Nephron progenitor cell (in vitro differentiated cells): Measurements from ENCODE around the gene POLR2C.

Experiments used
- DNase-seq: peaks from one replicate; pipeline ENCODE4 v3.0.0; 2021
- H3K27ac Mint-ChIP-seq: 2 replicates; pipeline ENCODE4 v1.8.0; 2021; ENCODE audit warnings: mild to moderate bottlenecking, moderate library complexity, mixed read lengths
- H3K27me3 Mint-ChIP-seq: 2 replicates; pipeline ENCODE4 v1.8.0; 2021; ENCODE audit warnings: mild to moderate bottlenecking, low read depth, mixed read lengths; ENCODE audit not compliant: poor library complexity
- H3K36me3 Mint-ChIP-seq: 2 replicates; pipeline ENCODE4 v1.8.0; 2021; ENCODE audit warnings: low read depth, mixed read lengths
- H3K4me1 Mint-ChIP-seq: 2 replicates; pipeline ENCODE4 v1.8.0; 2021; ENCODE audit warnings: mixed read lengths
- H3K4me3 Mint-ChIP-seq: 2 replicates; pipeline ENCODE4 v1.8.0; 2021; ENCODE audit warnings: mild to moderate bottlenecking, moderate library complexity, mixed read lengths
- H3K9me3 Mint-ChIP-seq: 2 replicates; pipeline ENCODE4 v1.8.0; 2021; ENCODE audit warnings: mild to moderate bottlenecking, moderate library complexity, mixed read lengths
- TF ChIP-seq, protein P1 (sequence below): fragments of 200-600 bp; sonication (generic); IDR thresholded peaks from 2 replicates; pipeline ENCODE4 v1.5.0; 2021; ENCODE audit warnings: antibody characterized with exemption

POLR2C gene

DNA sequence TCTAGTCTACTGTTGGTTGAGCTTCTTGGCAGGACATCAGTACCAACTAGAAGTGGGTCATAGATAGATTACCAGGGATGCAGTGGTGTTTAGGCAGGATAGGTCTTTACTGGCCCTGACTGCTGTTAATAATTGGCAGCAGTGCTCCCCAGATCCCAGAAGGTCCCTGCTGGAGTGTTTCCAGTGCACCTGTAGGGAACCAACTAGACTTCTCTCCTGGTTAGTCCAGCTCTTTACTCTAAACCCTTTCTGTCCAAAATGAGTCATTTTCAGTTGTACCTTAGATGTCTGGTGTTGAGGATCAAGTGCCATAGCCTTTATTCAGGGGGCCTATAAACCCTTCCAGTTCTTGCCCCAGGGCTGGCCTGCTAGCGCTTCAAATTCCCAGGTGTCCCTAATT, 8.7 kb downstream of the POLR2C start:
- TF ChIP-seq, protein P1, sequence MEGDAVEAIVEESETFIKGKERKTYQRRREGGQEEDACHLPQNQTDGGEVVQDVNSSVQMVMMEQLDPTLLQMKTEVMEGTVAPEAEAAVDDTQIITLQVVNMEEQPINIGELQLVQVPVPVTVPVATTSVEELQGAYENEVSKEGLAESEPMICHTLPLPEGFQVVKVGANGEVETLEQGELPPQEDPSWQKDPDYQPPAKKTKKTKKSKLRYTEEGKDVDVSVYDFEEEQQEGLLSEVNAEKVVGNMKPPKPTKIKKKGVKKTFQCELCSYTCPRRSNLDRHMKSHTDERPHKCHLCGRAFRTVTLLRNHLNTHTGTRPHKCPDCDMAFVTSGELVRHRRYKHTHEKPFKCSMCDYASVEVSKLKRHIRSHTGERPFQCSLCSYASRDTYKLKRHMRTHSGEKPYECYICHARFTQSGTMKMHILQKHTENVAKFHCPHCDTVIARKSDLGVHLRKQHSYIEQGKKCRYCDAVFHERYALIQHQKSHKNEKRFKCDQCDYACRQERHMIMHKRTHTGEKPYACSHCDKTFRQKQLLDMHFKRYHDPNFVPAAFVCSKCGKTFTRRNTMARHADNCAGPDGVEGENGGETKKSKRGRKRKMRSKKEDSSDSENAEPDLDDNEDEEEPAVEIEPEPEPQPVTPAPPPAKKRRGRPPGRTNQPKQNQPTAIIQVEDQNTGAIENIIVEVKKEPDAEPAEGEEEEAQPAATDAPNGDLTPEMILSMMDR = no peak
- Mint-ChIP-seq H3K27me3 (no peaks in the 10 kb centered on the region), H3K9me3 (no peaks in the 10 kb centered on the region), H3K27ac (no peak overlapping the region), H3K4me1 (peaks cover 31% of the 10 kb centered on the region), H3K36me3 (peaks cover 36% of the 10 kb centered on the region), H3K4me3 (no peak overlapping the region)
- no peak for DNase-seq

DNA sequence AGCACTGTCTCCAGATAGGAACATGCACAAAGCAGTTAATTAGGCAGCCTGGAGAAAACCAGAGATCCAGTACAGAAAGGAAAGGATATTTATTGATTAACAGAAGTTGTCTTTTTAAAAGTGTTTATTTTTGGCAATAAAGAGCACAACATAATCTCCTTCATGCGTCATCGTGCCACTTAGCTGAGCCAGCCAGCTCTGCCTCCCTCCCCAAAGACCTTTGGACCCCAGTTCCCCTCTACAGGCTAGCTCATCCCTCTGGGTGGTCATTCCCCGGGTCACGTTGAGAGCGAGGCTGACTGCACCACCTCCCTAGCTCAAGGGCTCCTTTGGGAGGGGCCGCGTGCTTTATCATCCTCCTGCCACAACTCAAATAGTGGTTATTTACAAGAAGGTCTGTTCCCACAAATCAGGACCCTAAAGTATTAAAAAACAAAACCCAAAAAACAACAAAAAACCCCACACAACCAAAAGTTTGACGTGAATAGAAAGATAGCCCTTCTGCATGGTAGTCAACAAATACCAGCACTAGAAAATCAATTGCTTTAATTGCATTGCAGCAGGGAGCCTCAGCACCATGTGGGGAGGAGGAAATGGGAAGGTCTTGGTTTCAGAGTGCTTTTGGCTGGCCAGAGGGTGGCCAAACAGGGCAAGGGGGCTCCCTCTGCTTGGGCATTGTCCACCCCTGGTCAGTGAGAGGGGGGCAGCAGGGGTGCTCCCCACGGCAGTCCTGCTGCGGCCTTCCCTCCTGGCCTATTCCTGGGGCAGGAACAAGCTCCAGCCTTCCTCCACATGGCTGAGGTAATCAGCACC, 9.6 kb downstream of the POLR2C start:
- TF ChIP-seq, protein P1 = no peak
- Mint-ChIP-seq H3K27ac (peak overlapping the region; percentile 90), H3K4me3 (no peak overlapping the region), H3K4me1 (peaks cover 37% of the 10 kb centered on the region), H3K27me3 (no peaks in the 10 kb centered on the region), H3K9me3 (no peaks in the 10 kb centered on the region), H3K36me3 (peaks cover 35% of the 10 kb centered on the region)
- peak; percentile 38 for DNase-seq

DNA sequence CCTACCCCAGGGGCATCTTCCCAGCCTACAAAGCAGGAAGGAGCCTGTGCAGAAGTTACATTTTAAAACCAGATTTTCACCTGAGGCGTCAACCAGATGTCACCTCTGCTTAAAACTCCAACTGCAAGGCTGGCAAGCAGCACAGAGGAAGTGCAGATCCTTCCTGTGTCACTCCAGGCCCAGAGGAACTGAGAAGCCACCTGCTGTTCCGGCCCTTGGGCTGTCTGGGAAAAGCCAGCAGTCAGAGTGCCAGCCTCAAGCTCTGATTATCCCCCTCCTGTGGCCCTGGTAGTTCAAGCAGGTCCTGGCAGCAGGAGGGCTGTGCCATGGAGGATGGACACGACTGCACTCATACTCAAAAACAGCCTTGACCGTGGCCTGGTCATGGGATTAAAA, 10.2 kb downstream of the POLR2C start:
- Mint-ChIP-seq H3K4me3 (no peak overlapping the region), H3K27ac (no peak overlapping the region), H3K27me3 (no peaks in the 10 kb centered on the region), H3K36me3 (peaks cover 31% of the 10 kb centered on the region), H3K4me1 (peaks cover 43% of the 10 kb centered on the region), H3K9me3 (no peaks in the 10 kb centered on the region)
- TF ChIP-seq, protein P1 = no peak
- no peak for DNase-seq

DNA sequence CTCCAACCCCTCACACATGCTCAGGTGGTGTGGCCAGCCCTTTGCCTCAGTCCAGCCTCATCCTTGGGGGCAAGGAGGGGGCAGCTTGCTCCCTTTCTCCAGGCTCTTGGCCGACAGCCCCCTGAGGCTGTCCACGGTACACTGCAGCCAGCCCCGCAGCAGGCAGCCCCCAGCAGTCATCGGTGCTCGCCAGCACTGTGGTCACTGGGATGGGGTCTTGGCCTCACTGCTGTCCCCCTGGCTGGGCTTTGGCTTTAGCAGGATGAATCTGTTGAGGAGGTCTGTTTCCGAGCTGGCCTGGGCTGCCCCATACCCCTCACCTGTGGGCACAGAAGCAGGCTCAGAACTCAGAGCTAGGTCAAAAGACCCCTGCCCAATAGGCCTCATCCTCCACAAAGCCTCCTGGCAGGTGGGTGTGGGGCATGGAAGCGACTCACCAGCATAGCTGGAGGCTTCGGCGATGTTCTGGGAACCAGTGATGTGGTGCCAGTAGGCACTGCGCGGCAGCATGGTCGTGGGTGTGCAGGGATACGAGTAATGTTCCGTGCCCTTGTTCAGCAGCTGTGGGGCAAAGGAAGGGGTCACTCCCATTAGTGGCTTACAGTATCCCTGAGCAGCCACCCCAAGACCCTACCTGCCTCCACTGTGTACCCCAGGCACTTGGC, 10.8 kb downstream of the POLR2C start:
- Mint-ChIP-seq H3K9me3 (no peaks in the 10 kb centered on the region), H3K4me3 (no peak overlapping the region), H3K27me3 (no peaks in the 10 kb centered on the region), H3K27ac (no peak overlapping the region), H3K36me3 (peaks cover 24% of the 10 kb centered on the region), H3K4me1 (peaks cover 50% of the 10 kb centered on the region)
- TF ChIP-seq, protein P1 = no peak
- DNase-seq = no peak

DNA sequence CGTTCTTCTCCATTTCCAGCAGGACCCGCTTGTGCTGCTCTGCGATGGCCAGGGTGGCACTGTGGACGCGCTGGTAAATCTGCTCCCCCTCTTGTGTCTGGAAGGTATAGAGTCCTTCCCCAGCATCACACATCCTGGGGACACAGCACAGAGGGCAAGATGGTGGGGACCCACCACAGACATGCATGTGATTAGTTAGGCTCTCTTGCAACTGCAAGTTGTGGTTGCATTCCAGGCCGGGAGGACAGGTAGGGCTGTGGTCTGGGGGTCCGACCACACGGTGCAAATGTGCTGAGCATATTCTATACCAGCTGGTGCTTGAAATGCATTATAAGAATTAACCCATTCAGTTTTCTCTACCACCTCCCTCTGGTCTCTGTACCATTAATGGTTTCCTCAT, 11.4 kb downstream of the POLR2C start:
- peaks cover 18% of the 10 kb centered on the region for H3K36me3 Mint-ChIP-seq
- no peak overlapping the region for H3K4me3 Mint-ChIP-seq
- peaks cover 4% of the 10 kb centered on the region for H3K27me3 Mint-ChIP-seq
- no peak overlapping the region for H3K27ac Mint-ChIP-seq
- no peak for DNase-seq
- H3K9me3 Mint-ChIP-seq = no peaks in the 10 kb centered on the region
- TF ChIP-seq, protein P1 = no peak
- peaks cover 56% of the 10 kb centered on the region for H3K4me1 Mint-ChIP-seq
